T-helper 2 cell treated with Interferon-gamma antibody and Interleukin-4, amounts not matched to agents 5 μg/mL and 100 μg/mL, for 36 hours (primary cell): ENCODE measurements around the gene KRTAP6-2.

ENCODE experiments used
- DNase-seq: peaks from one replicate; pipeline ENCODE4 v3.0.0; 2021; ENCODE audit warnings: low spot score
- H3K27ac Mint-ChIP-seq: one replicate; pipeline ENCODE4 v1.8.0; 2021; ENCODE audit warnings: mild to moderate bottlenecking, mixed read lengths
- H3K27me3 Mint-ChIP-seq: one replicate; pipeline ENCODE4 v1.8.0; 2021; ENCODE audit warnings: low read depth, mixed read lengths
- H3K36me3 Mint-ChIP-seq: one replicate; pipeline ENCODE4 v1.8.0; 2021; ENCODE audit warnings: low read depth, mixed read lengths
- H3K4me1 Mint-ChIP-seq: one replicate; pipeline ENCODE4 v1.8.0; 2021; ENCODE audit warnings: low read depth, mixed read lengths
- H3K4me3 Mint-ChIP-seq: one replicate; pipeline ENCODE4 v1.8.0; 2022; ENCODE audit warnings: mild to moderate bottlenecking, moderate library complexity, mixed read lengths
- H3K9me3 Mint-ChIP-seq: one replicate; pipeline ENCODE4 v1.8.0; 2021; ENCODE audit warnings: mixed read lengths

The KRTAP6-2 gene

GRCh38 chr21:30552782-30553181 is 45.9 kb downstream of the KRTAP6-2 start:
- DNase-seq = no peak
- no peak overlapping the region for H3K4me3 Mint-ChIP-seq
- no peak overlapping the region for H3K27ac Mint-ChIP-seq
- peaks cover 6% of the 10 kb centered on the region for H3K27me3 Mint-ChIP-seq
- H3K4me1 Mint-ChIP-seq = no peaks in the 10 kb centered on the region
- H3K9me3 Mint-ChIP-seq = peaks cover 19% of the 10 kb centered on the region
- no peaks in the 10 kb centered on the region for H3K36me3 Mint-ChIP-seq
